Measurements from ENCODE around the gene MLN.

DNA sequence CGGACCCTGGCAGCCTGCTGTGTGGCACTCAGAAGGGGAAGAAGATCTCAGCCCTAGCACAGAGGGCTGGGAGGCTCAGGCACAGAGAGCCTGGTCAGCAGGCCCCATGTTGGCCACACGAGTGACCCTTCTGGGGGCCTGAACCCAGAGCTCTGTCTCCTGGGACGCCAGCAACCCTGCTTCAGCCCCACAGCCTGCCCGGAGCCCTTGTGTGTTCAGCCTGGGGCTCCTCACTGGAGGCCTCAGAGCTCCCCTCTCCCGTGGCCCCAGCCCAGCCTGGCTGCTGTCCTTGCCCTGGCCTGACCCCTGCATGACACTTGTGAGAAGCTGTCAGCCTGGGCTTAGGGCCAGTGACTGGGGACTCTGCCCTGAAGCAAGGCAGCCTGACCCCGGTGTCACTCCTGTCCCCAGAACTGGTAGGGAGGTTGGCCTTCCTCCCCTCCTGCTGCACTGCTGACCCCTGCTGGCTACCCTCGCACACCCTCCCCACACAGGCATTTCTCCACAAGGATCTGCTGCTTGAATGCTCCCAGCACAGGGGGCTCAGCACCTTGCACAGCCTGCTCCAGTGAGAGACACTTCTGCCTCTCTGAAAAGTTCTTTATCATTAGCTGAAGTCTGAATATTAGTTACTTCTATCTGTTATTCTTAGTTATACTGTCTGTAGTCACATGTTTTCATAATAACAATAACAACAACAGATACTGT, 41.7 kb downstream of the MLN start:
- TF ChIP-seq, protein P1, sequence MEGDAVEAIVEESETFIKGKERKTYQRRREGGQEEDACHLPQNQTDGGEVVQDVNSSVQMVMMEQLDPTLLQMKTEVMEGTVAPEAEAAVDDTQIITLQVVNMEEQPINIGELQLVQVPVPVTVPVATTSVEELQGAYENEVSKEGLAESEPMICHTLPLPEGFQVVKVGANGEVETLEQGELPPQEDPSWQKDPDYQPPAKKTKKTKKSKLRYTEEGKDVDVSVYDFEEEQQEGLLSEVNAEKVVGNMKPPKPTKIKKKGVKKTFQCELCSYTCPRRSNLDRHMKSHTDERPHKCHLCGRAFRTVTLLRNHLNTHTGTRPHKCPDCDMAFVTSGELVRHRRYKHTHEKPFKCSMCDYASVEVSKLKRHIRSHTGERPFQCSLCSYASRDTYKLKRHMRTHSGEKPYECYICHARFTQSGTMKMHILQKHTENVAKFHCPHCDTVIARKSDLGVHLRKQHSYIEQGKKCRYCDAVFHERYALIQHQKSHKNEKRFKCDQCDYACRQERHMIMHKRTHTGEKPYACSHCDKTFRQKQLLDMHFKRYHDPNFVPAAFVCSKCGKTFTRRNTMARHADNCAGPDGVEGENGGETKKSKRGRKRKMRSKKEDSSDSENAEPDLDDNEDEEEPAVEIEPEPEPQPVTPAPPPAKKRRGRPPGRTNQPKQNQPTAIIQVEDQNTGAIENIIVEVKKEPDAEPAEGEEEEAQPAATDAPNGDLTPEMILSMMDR (IDR thresholded peaks at IDR 0.05; ENCODE audit: low read depth, low read length, poor library complexity, severe bottlenecking) = peak; percentile 69
- TF ChIP-seq EZH2phosphoT487 (IDR thresholded peaks at IDR 0.05; ENCODE audit: borderline replicate concordance, low read length) = no peak
